GM19035 (cell line): ENCODE measurements around the gene GRID2IP.
"Not testable (repeated sequence)": the region's sequence is repeated elsewhere in the genome, so short reads cannot be mapped to it uniquely, and the experiment has no call there.

Source experiments
- ATAC-seq: cut with Tn5 transposase; IDR thresholded peaks from one replicate; pipeline ENCODE4 v1.9.1; 2021; ENCODE audit not compliant: unreplicated experiment

Gene GRID2IP

DNA sequence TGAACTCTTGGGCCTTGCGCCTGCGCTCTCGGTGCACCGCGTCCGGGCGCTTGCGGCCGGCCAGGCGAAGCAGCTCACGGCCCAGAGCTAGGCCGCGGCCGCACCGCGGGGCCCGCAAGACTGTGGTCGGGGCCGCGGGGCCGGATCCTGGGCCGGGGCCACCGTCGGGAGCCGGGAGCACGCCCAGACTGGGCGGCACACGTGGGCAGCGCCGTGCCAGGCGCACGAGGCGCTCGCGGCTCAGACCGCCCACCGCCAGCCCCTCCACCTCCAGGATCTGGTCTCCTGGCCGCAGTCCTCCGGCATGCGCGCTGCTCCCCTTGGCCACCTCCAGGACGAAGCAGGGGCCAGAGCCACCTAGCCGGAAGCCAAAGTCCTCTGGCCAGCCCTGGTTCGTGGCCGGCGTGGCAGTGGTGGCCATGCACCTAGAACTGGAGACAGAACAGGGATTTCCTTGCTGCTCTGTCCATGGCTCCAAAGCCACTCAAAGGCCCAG, at the start of gene GRID2IP:
Gene GRID2IP (minus strand): TSS at position 446 of the 496 bp plus-strand sequence. CDS start 25 bp downstream, at position 421.
- no peak for ATAC-seq

DNA sequence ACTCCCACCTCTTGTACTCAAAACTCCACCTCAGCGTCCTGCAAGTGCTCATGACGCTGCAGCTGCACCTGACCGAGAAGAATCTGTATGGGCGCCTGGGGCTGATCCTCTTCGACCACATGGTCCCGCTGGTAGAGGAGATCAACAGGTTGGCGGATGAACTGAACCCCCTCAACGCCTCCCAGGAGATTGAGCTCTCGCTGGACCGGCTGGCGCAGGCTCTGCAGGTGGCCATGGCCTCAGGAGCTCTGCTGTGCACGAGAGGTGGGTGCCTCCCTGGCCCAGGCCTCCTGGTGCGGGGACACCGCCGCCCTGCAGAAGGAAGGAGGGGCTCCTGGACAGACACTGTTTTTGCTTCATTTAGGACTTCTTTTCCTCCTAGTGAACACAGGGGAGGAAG, 48.8 kb upstream of the GRID2IP start:
- no peak for ATAC-seq

DNA sequence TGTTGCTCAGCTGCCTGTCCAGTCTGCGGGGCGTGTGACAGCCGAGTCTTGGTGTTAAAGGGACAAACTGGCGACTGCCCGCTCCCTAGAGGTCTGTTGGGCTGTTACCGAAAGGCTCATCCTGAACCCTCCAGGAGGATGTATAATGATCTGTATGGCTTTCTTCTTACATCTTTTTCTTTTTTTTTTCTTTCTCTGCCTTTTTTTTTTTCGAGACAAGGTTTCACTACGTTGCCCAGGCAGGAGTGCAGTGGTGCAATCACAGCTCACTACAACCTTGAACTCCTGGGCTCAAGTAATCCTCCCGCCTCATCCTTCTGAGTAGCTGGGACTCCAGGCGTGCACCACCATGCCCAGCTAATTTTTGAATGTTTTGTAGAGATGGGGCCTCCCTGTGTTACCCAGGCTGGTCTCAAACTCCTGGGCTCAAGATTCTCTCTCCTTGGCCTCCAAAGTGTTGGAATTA, 39.4 kb upstream of the GRID2IP start:
- ATAC-seq = no peak

DNA sequence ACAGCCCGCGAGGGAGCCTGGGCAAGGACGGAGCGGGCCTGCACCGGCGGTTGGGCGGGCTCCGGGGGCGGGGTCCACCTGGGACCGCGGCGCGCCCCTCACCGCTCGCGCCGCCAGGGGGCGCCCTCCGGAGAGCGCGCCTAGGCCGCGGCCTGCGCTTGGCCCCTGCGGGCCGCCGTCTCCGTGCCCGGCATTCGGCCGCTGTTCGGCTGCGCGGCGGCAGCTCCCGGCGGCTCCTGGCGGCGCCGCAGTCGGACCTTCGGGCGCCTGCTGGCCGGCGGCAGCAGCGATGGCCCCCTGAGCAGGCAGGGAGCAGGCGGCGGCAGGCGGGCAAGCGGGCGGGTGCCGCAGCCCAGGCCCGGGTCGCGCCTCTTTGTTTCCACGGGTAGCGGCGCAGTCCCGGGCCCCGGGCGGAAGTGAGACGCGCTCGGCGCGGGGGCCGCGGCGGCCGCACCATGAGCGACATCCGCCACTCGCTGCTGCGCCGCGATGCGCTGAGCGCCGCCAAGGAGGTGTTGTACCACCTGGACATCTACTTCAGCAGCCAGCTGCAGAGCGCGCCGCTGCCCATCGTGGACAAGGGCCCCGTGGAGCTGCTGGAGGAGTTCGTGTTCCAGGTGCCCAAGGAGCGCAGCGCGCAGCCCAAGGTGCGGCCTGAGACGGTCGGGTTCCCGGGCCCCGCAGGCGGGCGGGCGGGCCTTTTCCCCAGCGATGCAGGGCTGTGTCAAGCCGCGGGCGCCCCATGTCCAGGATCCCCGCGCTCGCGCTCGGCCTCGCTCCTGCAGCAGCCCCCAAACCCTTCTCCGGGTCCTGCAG, 38.8 kb upstream of the GRID2IP start, which contains the start of gene INTS15:
Gene INTS15 (plus strand): TSS at position 193 of the 816 bp plus-strand sequence. CDS start 263 bp downstream, at position 456.
- ATAC-seq = peak; percentile 80

DNA sequence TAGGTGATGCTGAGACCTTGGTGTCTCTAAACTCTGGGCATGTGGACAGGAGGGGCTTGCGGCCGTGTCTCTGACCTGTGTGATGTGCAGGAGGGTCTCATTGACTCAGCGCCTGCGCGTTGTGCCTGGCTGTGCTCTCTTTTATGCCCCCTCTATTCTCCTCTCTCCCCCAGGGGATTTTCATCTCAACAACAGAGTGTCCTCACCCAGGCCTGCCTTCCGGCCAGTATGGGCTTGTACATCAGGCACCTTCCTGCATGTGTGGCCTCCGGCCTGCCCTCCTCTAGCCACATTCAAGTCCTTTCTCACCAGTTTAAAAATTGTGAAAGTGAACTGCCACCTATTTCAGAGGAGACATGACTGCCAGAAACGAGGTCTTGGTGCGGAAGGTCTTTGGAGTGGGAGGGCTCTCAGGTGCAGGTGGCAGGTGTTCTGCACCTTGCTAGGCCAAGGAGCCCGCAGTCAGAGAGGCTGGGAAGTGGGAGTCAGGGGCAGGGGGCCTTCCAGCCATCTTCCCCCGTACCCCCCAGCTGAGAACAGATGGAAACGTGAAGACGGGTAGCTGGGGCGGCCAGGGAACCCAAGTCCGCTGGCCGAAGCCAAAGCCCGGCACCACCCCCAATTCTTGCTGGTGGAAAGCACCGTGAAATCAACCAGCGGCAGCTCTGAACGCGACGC, 38.0 kb upstream of the GRID2IP start:
- ATAC-seq = no peak

DNA sequence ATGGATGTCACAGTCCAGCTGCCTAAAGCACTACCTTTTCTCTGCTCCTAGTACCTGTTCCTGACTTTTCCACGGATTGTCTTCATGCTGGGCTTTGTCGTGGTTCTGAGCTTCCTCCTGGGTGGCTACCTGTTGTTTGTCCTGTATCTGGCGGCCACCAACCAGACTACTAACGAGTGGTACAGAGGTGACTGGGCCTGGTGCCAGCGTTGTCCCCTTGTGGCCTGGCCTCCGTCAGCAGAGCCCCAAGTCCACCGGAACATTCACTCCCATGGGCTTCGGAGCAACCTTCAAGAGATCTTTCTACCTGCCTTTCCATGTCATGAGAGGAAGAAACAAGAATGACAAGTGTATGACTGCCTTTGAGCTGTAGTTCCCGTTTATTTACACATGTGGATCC, 37.3 kb upstream of the GRID2IP start:
- no peak for ATAC-seq

DNA sequence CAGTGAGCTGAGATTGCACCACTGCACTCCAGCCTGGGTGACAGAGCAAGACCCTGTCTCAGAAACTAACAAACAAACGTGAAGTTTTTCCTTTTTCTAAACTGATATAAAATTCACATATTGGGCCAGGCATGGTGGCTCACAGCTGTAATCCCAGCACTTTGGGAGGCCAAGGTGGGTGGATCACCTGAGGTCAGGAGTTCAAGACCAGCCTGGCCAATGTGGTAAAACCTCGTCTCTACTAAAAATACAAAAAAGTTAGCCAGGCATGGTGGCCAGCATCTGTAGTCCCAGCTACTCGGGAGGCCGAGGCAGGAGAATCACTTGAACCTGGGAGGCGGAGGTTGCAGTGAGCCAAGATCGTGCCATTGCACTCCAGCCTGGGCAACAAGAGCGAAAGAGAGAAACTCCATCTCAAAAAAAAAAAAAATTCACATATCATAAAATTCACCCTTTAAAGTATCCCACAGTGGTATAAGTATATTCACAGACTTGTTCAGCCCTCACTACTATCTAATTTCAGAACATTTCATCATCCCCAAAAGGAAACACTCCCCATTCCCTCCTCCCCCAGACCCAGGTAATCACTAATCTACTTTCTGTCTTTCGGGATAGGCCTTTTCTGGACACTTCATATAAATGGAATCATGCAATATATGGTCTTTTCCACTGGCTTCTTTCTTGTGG, 34.6 kb upstream of the GRID2IP start:
- not testable (repeated sequence) for ATAC-seq

DNA sequence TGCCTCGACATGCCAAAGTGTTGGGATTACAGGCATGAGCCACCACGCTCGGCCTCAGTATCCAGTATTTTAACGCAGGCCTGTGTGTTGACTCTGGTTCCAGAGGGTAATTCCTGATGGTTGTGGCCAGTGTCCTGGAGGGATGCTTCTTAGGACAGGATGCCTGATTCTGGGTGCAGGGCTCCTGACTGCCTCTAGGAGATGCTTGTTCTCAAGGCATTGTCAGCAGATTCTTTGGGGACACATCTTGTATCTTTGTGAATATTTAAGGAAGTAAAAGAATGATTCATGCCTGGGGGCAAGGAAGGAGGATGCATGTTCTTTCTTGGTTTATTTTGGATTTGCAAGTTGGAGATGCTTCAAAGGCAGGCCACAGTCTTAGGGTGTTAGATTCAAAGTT, 28.2 kb upstream of the GRID2IP start:
- no peak for ATAC-seq

DNA sequence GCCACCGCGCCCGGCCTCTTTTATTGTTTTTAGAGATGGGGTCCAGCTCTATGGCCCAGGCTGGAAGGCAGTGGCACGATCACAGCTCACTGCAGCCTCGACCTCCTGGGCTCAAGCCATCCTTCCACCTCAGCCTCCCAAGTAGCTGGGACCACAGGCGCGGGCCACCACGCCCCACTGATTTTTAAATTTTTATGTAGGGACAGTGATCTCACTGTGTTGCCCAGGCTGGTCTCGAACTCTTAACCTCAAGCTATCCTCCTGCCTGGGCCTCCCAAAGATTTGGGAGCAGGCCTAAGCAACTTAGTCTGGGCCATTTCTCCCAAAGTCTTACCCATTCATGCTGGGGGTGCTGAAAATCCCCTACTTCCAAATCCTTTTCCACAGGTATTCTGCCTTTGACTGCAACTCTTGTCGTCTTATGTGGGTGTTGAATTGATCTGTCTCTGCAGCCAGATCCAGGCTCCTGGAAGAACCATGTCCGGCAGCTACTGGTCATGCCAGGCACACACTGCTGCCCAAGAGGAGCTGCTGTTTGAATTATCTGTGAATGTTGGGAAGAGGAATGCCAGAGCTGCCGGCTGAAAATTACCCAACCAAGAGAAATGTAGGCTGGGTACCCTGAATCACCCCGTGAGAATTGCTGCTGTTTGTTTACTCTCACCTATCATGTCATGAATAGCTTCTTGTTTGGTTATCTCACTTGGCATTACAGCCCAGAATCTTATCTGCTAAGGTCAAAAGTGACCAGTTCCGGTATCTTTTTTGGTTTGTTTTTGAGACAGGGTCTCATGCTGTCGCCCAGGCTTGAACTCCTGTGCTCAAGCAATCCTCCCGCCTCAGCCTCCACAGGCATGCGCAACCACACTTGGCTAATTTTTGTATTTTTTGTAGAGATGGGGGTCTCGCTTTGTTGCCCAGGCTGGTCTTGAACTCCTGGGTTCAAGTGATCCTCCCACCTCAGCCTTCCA, 27.1 kb upstream of the GRID2IP start:
- ATAC-seq = no peak

DNA sequence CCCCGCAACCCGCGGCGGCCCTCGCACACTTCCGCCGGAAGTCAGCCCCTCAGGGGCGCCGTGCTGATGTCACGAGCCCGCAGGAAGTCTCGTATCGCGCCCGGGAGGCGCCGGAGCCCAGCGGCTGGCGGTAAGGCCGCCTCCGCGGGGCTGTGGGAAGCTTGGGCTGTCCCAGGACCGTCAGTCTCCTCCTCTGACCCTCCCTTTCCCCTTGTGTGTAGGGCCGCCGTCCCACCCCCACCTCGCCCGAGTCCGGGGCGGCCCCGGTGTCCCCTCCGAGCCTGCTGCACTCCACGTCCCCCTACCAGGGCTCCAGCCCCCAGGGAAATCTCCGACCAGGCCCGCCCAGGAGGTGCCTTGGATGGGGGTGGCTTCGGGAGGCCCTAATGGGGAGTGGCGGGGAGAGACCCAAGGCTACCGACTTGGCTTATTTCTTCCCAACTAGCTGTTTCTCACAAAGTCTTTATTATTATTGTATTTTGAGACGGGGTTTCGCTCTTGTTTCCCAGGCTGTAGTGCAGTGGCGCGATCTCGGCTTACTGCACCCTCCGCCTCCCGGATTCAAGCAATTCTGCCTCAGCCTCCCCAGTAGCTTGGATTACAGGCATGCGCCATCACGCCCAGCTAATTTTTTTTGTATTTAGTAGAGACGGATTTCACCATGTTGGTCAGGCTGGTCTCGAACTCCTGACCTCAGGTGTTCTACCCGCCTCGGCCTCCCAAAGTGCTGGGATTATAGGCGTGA, 26.3 kb upstream of the GRID2IP start, which contains the start of gene ZDHHC4:
Gene ZDHHC4 (plus strand): TSS at position 86 of the 745 bp plus-strand sequence. CDS start 3,108 bp downstream, outside the sequence.
- ATAC-seq = peak; percentile 97

DNA sequence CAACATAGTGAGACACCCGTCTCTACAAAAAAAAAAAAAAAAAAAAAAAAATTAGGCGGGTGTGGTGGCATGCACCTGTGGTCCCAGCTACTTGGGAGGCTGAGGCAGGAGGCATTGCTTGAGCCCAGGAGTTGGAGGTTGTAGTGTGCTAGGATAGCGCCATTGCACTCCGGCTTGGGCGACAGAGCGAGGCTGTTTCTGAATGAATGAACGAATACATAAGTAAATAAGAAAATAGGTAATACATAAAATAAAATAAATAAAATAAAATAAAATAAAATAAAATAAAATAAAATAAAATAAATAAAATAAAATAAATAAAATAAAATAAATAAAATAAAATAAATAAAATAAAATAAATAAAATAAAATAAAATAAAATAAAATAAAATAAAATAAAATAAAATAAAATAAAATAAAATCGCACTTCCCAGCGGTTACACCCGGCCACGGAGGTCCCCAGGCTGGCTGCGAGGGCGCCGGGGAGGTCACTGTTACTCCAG, 25.7 kb upstream of the GRID2IP start:
- not testable (repeated sequence) for ATAC-seq

DNA sequence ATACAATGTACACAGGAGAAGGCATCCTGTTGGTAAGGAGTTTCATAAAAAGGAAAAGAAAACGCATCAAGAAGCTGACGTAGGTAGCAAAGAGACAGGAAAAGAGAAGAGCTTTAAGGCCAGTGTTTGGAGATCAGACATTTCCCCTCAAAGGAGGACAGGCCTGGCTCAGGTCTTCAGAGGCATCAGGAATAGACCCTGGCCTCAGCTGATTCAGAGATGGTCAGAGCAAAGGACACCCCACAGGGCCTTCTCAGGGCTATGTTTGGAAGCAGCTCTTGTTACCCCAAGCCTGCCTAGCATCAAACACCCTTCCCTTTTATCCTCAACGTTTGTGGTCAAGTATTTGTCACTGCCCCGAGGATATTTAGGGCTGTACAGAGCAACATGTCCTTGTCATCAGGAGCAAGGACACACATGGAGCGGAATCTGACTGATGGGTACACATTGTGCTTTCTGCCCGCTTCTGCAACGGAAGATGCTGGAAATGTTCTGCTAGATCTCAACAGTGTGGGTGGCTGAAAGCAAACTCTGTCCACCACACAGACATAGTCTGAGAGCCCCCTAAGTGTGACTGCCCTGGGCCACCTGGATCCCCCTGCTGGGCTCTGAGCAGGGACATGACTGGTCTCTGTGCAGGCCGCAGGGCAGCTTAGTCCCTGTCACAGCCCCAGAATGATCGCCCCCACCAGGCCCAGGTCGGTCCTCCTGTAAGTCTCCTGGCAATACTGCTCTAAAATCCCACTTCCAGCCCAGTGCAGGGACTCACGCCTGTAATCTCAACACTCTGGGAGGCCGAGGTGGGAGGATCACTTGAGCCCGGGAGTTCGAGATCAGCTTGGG, 25.0 kb upstream of the GRID2IP start:
- ATAC-seq = no peak

DNA sequence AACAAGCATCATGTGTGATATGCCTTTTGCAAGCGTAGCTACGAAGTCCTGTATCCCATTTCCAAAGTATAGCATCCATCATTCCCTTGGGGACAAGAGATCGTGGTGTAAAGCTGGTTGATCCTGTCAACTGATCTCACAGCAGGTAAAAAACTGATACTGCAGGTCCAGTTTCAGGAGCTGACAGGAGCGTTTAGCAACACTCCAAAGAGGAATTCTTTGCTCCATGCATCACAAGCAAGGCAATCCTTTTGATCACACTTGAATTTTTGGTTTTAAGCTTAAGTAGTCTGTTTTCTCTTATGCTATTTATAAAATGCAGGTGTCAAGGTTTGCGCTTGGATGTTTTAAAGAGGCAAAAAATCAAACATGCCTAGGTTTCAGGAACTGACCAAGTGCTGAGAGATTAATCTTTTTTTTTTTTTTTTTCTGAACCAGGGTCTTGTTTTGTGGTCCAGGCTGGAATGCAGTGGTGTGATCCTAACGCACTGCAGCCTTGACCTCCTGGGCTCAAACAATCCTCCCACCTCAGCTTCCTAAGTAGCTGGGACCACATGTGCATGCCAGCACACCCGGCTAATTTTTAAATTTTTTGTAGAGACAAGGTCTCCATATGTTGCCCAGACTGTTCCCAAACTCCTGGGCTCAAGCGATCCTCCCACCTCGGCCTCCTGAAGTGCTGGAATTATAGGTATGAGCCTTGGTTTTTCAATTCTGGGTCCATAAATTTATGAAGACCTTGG, 24.2 kb upstream of the GRID2IP start:
- no peak for ATAC-seq

DNA sequence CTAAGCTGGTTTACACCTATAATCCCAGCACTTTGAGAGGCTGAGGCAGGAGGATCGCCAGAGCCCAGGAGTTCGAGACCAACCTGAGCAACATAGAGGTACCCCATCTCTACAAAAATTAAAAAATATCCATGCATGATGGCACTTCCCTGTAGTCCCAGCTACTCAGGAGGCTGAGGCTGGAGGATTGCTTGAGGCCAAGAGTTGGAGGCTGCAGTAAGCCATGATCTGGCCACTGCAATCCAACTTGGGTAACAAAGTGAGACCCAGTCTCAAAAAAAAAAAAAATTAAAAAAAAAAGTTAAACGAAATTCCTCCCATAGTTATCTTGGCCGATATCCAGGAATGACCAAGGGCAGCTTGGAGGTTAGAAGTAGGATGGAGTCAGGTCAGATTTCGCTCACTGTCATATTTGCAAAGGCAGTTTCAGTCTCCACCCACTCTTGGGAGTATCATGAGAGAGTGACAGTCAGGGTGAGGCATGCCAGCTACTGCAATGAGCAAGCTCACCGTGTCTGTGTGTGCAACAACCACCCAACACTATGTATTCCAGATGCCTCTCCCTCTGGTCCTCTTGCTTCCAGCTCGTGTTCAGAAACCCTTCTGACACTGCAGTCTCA, 20.0 kb upstream of the GRID2IP start:
- ATAC-seq = no peak

DNA sequence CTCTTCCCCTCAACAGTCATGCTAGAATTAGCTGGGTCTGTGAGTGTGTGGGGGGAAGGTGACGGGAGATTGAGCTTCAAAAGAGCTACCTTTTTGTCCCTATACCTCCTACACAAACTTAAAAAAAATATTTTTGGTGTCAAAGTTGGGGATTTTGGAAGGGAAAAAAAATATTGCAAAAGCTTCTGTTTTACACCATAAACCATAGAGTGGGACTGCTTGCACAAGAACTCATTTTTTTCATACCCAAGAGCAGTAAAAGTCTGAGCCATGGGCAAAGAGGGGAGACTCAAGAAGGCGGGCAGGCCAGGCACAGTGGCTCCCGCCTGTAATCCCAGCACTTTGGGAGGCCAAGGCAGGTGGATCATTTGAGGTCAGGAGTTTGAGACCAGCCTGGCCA, 16.6 kb upstream of the GRID2IP start:
- no peak for ATAC-seq

DNA sequence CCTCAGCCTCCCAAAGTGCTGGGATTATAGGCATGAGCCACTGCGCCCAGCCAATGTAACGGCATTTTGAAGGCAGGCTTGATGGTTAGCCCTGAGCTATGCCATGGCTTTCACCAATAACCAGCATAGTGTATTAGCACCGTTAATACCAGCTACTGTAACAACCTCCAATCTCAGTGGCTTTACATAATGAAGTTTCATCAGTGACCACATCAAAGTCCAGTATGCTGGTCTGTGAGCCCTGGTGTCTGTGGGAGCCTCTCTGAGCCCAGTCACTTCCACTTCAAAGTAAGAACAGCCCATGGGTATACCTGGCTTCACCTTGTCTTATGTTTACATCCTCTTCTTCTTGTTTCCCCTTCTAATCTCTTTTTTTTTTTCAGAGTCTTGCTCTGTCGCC, 14.4 kb upstream of the GRID2IP start:
- no peak for ATAC-seq
